Lower lobe of right lung (tissue), 2 donors: ENCODE measurements around the gene TMEM205. TPM values are rescaled to one million over a fixed set of nuclear protein-coding genes. Genes with fewer than 3 reads are reported as not detected.

Experiments
- ATAC-seq, 2 donors: fragments of 200-7000 bp; cut with Tn5 transposase; one replicate each; pipeline ENCODE4 v1.9.1; 2020 to 2022; ENCODE audit warnings: mild to moderate bottlenecking in 2 of 2, moderate library complexity in 2 of 2
- DNase-seq: peaks from one replicate; pipeline ENCODE4 v3.0.0-alpha.2; 2020
- H3K27ac ChIP-seq: fragments of 200-600 bp; one replicate; pipeline ENCODE4 v1.8.0; 2022
- H3K27me3 ChIP-seq: fragments of 200-600 bp; one replicate; pipeline ENCODE4 v1.8.0; 2022; ENCODE audit warnings: low read depth
- H3K36me3 ChIP-seq: fragments of 200-600 bp; one replicate; pipeline ENCODE4 v1.8.0; 2022; ENCODE audit warnings: mild to moderate bottlenecking
- H3K4me1 ChIP-seq: fragments of 200-600 bp; one replicate; pipeline ENCODE4 v1.8.0; 2022
- H3K4me3 ChIP-seq: fragments of 200-600 bp; one replicate; pipeline ENCODE4 v1.8.0; 2022; ENCODE audit warnings: mild to moderate bottlenecking
- H3K9me3 ChIP-seq: fragments of 200-600 bp; one replicate; pipeline ENCODE4 v1.8.0; 2022
- intact Hi-C: fragments of 100-400 bp; cut with DNase I; formaldehyde crosslinking; loops from one replicate; pipeline ENCODE4 v1.11.0; 2022
- total RNA-seq: library from RNA; stranded (reverse); fragmentation: NEBNext Ultra II Directional; extraction: Animal tissue kit (Norgen Biotek cat#: 25700); gene quantifications from one replicate; pipeline ENCODE4 v1.2.1, GENCODE V29; 2021
- TF ChIP-seq, protein P1 (sequence below): fragments of 200-600 bp; IDR thresholded peaks from one replicate; pipeline ENCODE4 v1.8.0; 2022; ENCODE audit warnings: antibody characterized with exemption, mild to moderate bottlenecking
- donor health status: DM: no; HTN: yes; CAD: no; lungs with severe emphysema.

Gene TMEM205
- total RNA-seq, 1 donor from 2014 or later = 65.7 TPM

DNA sequence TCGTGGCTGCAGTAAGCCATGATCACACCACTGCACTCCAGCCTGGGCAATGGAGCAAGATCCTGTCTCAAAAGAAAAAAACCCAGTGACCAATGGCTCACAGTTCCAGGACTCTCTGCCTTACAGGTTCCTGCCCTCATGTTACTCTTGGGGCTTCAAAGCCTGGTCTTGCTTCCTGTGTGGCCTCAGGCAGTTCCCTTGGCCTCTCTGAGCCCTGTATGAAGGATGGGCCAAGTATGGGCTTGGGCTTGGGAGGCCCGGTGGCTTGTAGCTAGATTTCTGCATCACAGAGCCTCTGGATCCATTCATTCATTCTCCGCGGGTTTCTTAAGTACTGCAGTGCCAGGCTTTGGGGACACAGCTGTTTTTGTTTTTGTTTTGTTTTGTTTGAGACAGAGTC, 50.9 kb downstream of the TMEM205 start:
- DNase-seq = no peak
- no peak for ATAC-seq
- no peaks in the 10 kb centered on the region for H3K9me3 ChIP-seq
- no peaks in the 10 kb centered on the region for H3K36me3 ChIP-seq
- intact Hi-C loops = no loop called here
- no peak overlapping the region for H3K4me3 ChIP-seq
- TF ChIP-seq, protein P1, sequence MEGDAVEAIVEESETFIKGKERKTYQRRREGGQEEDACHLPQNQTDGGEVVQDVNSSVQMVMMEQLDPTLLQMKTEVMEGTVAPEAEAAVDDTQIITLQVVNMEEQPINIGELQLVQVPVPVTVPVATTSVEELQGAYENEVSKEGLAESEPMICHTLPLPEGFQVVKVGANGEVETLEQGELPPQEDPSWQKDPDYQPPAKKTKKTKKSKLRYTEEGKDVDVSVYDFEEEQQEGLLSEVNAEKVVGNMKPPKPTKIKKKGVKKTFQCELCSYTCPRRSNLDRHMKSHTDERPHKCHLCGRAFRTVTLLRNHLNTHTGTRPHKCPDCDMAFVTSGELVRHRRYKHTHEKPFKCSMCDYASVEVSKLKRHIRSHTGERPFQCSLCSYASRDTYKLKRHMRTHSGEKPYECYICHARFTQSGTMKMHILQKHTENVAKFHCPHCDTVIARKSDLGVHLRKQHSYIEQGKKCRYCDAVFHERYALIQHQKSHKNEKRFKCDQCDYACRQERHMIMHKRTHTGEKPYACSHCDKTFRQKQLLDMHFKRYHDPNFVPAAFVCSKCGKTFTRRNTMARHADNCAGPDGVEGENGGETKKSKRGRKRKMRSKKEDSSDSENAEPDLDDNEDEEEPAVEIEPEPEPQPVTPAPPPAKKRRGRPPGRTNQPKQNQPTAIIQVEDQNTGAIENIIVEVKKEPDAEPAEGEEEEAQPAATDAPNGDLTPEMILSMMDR = no peak
- no peak overlapping the region for H3K27ac ChIP-seq
- H3K27me3 ChIP-seq = no peaks in the 10 kb centered on the region
- H3K4me1 ChIP-seq = peaks cover 30% of the 10 kb centered on the region

DNA sequence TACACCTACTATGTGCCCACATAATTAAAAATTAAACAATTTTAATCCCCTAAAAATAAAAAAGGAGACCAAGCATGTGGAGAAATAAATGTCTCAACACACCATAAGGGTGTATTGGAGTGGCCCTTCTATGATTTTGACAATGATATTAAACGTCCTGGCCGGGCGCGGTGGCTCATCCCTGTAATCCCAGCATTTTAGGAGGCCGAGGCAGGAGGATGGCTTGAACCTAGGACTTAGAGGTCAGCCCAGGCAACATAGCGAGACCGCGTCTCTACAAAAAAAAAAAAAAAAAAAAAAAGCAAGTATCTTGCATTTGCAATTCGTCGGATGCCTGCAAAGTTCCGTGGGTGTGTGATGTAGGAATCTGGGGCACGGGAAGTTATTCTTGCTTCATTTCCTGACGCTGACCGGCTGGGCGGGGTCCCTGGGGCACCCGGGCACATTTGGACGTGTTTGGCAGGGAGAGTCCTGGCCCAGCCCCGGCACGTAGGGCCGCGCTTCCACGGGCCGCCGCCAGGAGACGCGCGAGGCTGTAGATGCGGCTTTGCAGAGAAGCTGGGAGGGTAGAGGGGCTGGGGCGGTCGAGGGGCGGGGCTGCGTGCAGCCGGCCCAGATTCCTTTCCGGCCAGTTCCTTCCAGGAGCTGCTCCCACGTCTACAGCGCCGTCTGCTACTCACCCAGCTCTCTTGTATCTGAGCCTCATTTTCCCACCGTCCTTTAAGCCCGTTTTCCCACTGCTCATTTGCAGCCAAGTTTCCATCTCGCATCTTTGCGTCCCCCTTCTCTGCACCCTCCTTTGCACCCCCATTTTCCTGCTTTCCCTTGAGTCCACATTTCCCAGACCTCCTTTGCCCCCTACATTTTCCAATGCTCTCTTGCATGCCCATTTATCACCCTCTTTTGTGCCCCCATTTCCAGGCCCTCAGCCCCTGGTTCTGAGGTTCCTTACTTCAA, 52.4 kb downstream of the TMEM205 start:
- TF ChIP-seq, protein P1 = peak; percentile 99
- DNase-seq = peak; percentile 97

More for the DNA sequence above, 52.4 kb downstream of the TMEM205 start:
- H3K4me1 ChIP-seq = peaks cover 30% of the 10 kb centered on the region
- peak overlapping the region; percentile 38 for H3K4me3 ChIP-seq
- peak overlapping the region; percentile 49 for H3K27ac ChIP-seq
- no peaks in the 10 kb centered on the region for H3K27me3 ChIP-seq
- intact Hi-C loops = no loop called here
- H3K36me3 ChIP-seq = no peaks in the 10 kb centered on the region
- ATAC-seq = peak; percentile 98 to 99
- H3K9me3 ChIP-seq = no peaks in the 10 kb centered on the region

Other genes with a start within 250 kb of the TMEM205 start
- 1.8 TPM for gene SPC24, start 190.5 kb downstream of the TMEM205 start, total RNA-seq
- gene KANK2, start 148.7 kb downstream of the TMEM205 start, total RNA-seq = 191 TPM
- not detected for gene ANGPTL8, start 106.6 kb downstream of the TMEM205 start, total RNA-seq
- gene DOCK6, start 83.7 kb downstream of the TMEM205 start, total RNA-seq = 106 TPM
- gene TSPAN16, start 50.1 kb downstream of the TMEM205 start, total RNA-seq = not detected
- gene RAB3D, start 6.6 kb downstream of the TMEM205 start, total RNA-seq = 53.6 TPM
- gene CCDC159, start 251 bp upstream of the TMEM205 start, total RNA-seq = 37.3 TPM
- gene PLPPR2, start 9.2 kb upstream of the TMEM205 start, total RNA-seq = 21.3 TPM
- gene SWSAP1, start 28.4 kb upstream of the TMEM205 start, total RNA-seq = 3.6 TPM
- gene EPOR, start 38.0 kb upstream of the TMEM205 start, total RNA-seq = 16.4 TPM
- gene RGL3, start 73.0 kb upstream of the TMEM205 start, total RNA-seq = 55.8 TPM
- 4.3 TPM for gene ODAD3, start 88.9 kb upstream of the TMEM205 start, total RNA-seq
- 285 TPM for gene PRKCSH, start 89.4 kb upstream of the TMEM205 start, total RNA-seq
- gene ELAVL3, start 134.8 kb upstream of the TMEM205 start, total RNA-seq = not detected
- 9.2 TPM for gene ZNF653, start 159.6 kb upstream of the TMEM205 start, total RNA-seq
- 38.7 TPM for gene ECSIT, start 182.9 kb upstream of the TMEM205 start, total RNA-seq
- gene CNN1, start 192.6 kb upstream of the TMEM205 start, total RNA-seq = 16.4 TPM
- gene ELOF1, start 213.0 kb upstream of the TMEM205 start, total RNA-seq = 44.3 TPM
- 650 TPM for gene ACP5, start 231.4 kb upstream of the TMEM205 start, total RNA-seq